Measurements from ENCODE around the gene CBR1. TPM values are rescaled to one million over a fixed set of nuclear protein-coding genes. Genes with fewer than 3 reads are reported as not detected.

CBR1 gene
- total and polyA plus RNA-seq, 2 of the 13 experiments (the other 11 are each of a cell fraction or from before 2014, with no cell fraction given) = 33.7 to 38.7 TPM

GRCh38 chr21:36063375-36064084 lies 6.3 kb upstream of the CBR1 start (continued):
- TF ChIP-seq IRF9 (CRISPR knock-in tag; IDR thresholded peaks at IDR 0.05; ENCODE audit: borderline replicate concordance) (no peak), KDM5A (IDR thresholded peaks at IDR 0.05; ENCODE audit: borderline replicate concordance, low read length) (no peak), SATB2 (CRISPR knock-in tag; IDR thresholded peaks at IDR 0.05) (no peak), ZKSCAN1 (IDR thresholded peaks at IDR 0.05; ENCODE audit: low read length) (no peak)
- TF ChIP-seq, protein P1, sequence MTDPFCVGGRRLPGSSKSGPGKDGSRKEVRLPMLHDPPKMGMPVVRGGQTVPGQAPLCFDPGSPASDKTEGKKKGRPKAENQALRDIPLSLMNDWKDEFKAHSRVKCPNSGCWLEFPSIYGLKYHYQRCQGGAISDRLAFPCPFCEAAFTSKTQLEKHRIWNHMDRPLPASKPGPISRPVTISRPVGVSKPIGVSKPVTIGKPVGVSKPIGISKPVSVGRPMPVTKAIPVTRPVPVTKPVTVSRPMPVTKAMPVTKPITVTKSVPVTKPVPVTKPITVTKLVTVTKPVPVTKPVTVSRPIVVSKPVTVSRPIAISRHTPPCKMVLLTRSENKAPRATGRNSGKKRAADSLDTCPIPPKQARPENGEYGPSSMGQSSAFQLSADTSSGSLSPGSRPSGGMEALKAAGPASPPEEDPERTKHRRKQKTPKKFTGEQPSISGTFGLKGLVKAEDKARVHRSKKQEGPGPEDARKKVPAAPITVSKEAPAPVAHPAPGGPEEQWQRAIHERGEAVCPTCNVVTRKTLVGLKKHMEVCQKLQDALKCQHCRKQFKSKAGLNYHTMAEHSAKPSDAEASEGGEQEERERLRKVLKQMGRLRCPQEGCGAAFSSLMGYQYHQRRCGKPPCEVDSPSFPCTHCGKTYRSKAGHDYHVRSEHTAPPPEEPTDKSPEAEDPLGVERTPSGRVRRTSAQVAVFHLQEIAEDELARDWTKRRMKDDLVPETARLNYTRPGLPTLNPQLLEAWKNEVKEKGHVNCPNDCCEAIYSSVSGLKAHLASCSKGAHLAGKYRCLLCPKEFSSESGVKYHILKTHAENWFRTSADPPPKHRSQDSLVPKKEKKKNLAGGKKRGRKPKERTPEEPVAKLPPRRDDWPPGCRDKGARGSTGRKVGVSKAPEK (CRISPR knock-in tag; IDR thresholded peaks at IDR 0.05; ENCODE audit: borderline replicate concordance) = no peak
- TF ChIP-seq, protein P2, sequence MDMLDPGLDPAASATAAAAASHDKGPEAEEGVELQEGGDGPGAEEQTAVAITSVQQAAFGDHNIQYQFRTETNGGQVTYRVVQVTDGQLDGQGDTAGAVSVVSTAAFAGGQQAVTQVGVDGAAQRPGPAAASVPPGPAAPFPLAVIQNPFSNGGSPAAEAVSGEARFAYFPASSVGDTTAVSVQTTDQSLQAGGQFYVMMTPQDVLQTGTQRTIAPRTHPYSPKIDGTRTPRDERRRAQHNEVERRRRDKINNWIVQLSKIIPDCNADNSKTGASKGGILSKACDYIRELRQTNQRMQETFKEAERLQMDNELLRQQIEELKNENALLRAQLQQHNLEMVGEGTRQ (IDR thresholded peaks at IDR 0.05; ENCODE audit: low read depth, low read length) = no peak
- TF ChIP-seq, protein P2 (CRISPR knock-in tag; IDR thresholded peaks at IDR 0.05; ENCODE audit: borderline replicate concordance) = no peak
